ENCODE measurements around the gene NEK5.
A peak's percentile ranks its signal among the peaks of the same experiment; 100 is the strongest.

NEK5 gene

GRCh38 chr13:52162279-52163101 lies 33.6 kb upstream of the NEK5 start:
- Histone ChIP-seq H3K36me3 (ENCODE audit: control insufficient read depth in 1 of 2, insufficient read depth in 2 of 2, low read length in 2 of 2) (peaks cover 0 to 2% of the 10 kb centered on the region in 2 donors), H3K4me3 (ENCODE audit: low read depth in 1 of 2, low read length in 2 of 2) (no peak overlapping the region), H3K9ac (ENCODE audit: low read depth in 1 of 2, low read length in 2 of 2) (peak overlapping the region in 1 of 2 donors; percentile 10), H3K27me3 (ENCODE audit: control insufficient read depth in 1 of 2, insufficient read depth in 2 of 2, low read length in 2 of 2) (no peaks in the 10 kb centered on the region), H3K9me3 (ENCODE audit: control insufficient read depth in 1 of 2, low read length in 2 of 2) (no peaks in the 10 kb centered on the region), H3K4me1 (ENCODE audit: control insufficient read depth in 1 of 2, insufficient read depth in 2 of 2, low read length in 2 of 2) (peaks cover 40% of the 10 kb centered on the region in 2 donors), H3K27ac (ENCODE audit: low read depth, low read length) (no peak overlapping the region)

- Histone ChIP-seq H3K27me3 (ENCODE audit: control insufficient read depth in 1 of 2, insufficient read depth in 2 of 2, low read length in 2 of 2) (no peaks in the 10 kb centered on the region), H3K36me3 (ENCODE audit: control insufficient read depth in 1 of 2, insufficient read depth in 2 of 2, low read length in 2 of 2) (no peaks in the 10 kb centered on the region), H3K4me1 (ENCODE audit: control insufficient read depth in 1 of 2, insufficient read depth in 2 of 2, low read length in 2 of 2) (peaks cover 40 to 48% of the 10 kb centered on the region in 2 donors), H3K9me3 (ENCODE audit: control insufficient read depth in 1 of 2, low read length in 2 of 2) (no peaks in the 10 kb centered on the region), H3K4me3 (ENCODE audit: low read depth in 1 of 2, low read length in 2 of 2) (no peak overlapping the region), H3K9ac (ENCODE audit: low read depth in 1 of 2, low read length in 2 of 2) (no peak overlapping the region), H3K27ac (ENCODE audit: low read depth, low read length) (no peak overlapping the region)
Measured at GRCh38 chr13:52161181-52161646, 32.3 kb upstream of the NEK5 start.

- Histone ChIP-seq H3K27me3 (ENCODE audit: control insufficient read depth in 1 of 2, insufficient read depth in 2 of 2, low read length in 2 of 2) (no peaks in the 10 kb centered on the region), H3K4me3 (ENCODE audit: low read depth in 1 of 2, low read length in 2 of 2) (no peak overlapping the region), H3K9me3 (ENCODE audit: control insufficient read depth in 1 of 2, low read length in 2 of 2) (no peaks in the 10 kb centered on the region), H3K9ac (ENCODE audit: low read depth in 1 of 2, low read length in 2 of 2) (no peak overlapping the region), H3K4me1 (ENCODE audit: control insufficient read depth in 1 of 2, insufficient read depth in 2 of 2, low read length in 2 of 2) (peaks cover 45 to 48% of the 10 kb centered on the region in 2 donors), H3K27ac (ENCODE audit: low read depth, low read length) (no peak overlapping the region), H3K36me3 (ENCODE audit: control insufficient read depth in 1 of 2, insufficient read depth in 2 of 2, low read length in 2 of 2) (no peaks in the 10 kb centered on the region)
Measured at GRCh38 chr13:52160506-52160905, 31.6 kb upstream of the NEK5 start.

- no peak overlapping the region for H3K27ac ChIP-seq (ENCODE audit: low read depth, low read length)
- no peaks in the 10 kb centered on the region for H3K36me3 ChIP-seq (ENCODE audit: control insufficient read depth in 1 of 2, insufficient read depth in 2 of 2, low read length in 2 of 2)
- peak overlapping the region; percentile 76 to 79 for H3K4me3 ChIP-seq (ENCODE audit: low read depth in 1 of 2, low read length in 2 of 2)
- peak overlapping the region; percentile 79 to 85 for H3K9ac ChIP-seq (ENCODE audit: low read depth in 1 of 2, low read length in 2 of 2)
- H3K9me3 ChIP-seq (ENCODE audit: control insufficient read depth in 1 of 2, low read length in 2 of 2) = no peaks in the 10 kb centered on the region
- H3K27me3 ChIP-seq (ENCODE audit: control insufficient read depth in 1 of 2, insufficient read depth in 2 of 2, low read length in 2 of 2) = no peaks in the 10 kb centered on the region
- peaks cover 45 to 53% of the 10 kb centered on the region in 2 donors for H3K4me1 ChIP-seq (ENCODE audit: control insufficient read depth in 1 of 2, insufficient read depth in 2 of 2, low read length in 2 of 2)
Measured at GRCh38 chr13:52160053-52160452, 31.2 kb upstream of the NEK5 start.

- peak within 1 kb of the TSS; percentile 85 for H3K27ac ChIP-seq (ENCODE audit: low read depth, low read length)
- H3K36me3 ChIP-seq (ENCODE audit: control insufficient read depth in 1 of 2, insufficient read depth in 2 of 2, low read length in 2 of 2) = no peaks in the 10 kb centered on the region
- no peaks in the 10 kb centered on the region for H3K9me3 ChIP-seq (ENCODE audit: control insufficient read depth in 1 of 2, low read length in 2 of 2)
Measured at GRCh38 chr13:52159159-52159982, 30.5 kb upstream of the NEK5 start, which contains the start of gene NEK3. Gene NEK3, minus strand, starts transcription at chr13:52159597. Its CDS starts 3,406 bp downstream, at chr13:52156191.

GRCh38 chr13:52158629-52159158 lies 29.8 kb upstream of the NEK5 start:
- no peaks in the 10 kb centered on the region for H3K27me3 ChIP-seq (ENCODE audit: control insufficient read depth in 1 of 2, insufficient read depth in 2 of 2, low read length in 2 of 2)
- H3K36me3 ChIP-seq (ENCODE audit: control insufficient read depth in 1 of 2, insufficient read depth in 2 of 2, low read length in 2 of 2) = no peaks in the 10 kb centered on the region
- peak overlapping the region; percentile 76 to 79 for H3K4me3 ChIP-seq (ENCODE audit: low read depth in 1 of 2, low read length in 2 of 2)
- no peaks in the 10 kb centered on the region for H3K9me3 ChIP-seq (ENCODE audit: control insufficient read depth in 1 of 2, low read length in 2 of 2)
- peaks cover 45 to 55% of the 10 kb centered on the region in 2 donors for H3K4me1 ChIP-seq (ENCODE audit: control insufficient read depth in 1 of 2, insufficient read depth in 2 of 2, low read length in 2 of 2)
- peak overlapping the region; percentile 79 to 85 for H3K9ac ChIP-seq (ENCODE audit: low read depth in 1 of 2, low read length in 2 of 2)
- H3K27ac ChIP-seq (ENCODE audit: low read depth, low read length) = peak overlapping the region; percentile 85

More at GRCh38 chr13:52159159-52159982, 30.5 kb upstream of the NEK5 start, which contains the start of gene NEK3:
- Histone ChIP-seq H3K4me1 (ENCODE audit: control insufficient read depth in 1 of 2, insufficient read depth in 2 of 2, low read length in 2 of 2) (peaks cover 45 to 55% of the 10 kb centered on the region in 2 donors), H3K27me3 (ENCODE audit: control insufficient read depth in 1 of 2, insufficient read depth in 2 of 2, low read length in 2 of 2) (no peaks in the 10 kb centered on the region), H3K4me3 (ENCODE audit: low read depth in 1 of 2, low read length in 2 of 2) (peak within 1 kb of the TSS; percentile 76 to 79), H3K9ac (ENCODE audit: low read depth in 1 of 2, low read length in 2 of 2) (peak within 1 kb of the TSS; percentile 79 to 85)

GRCh38 chr13:52156724-52157261 lies 27.9 kb upstream of the NEK5 start:
- H3K27ac ChIP-seq (ENCODE audit: low read depth, low read length) = no peak overlapping the region
- no peak overlapping the region for H3K9ac ChIP-seq (ENCODE audit: low read depth in 1 of 2, low read length in 2 of 2)
- H3K9me3 ChIP-seq (ENCODE audit: control insufficient read depth in 1 of 2, low read length in 2 of 2) = no peaks in the 10 kb centered on the region
- H3K4me1 ChIP-seq (ENCODE audit: control insufficient read depth in 1 of 2, insufficient read depth in 2 of 2, low read length in 2 of 2) = peaks cover 31 to 45% of the 10 kb centered on the region in 2 donors
- peaks cover 1 to 3% of the 10 kb centered on the region in 2 donors for H3K36me3 ChIP-seq (ENCODE audit: control insufficient read depth in 1 of 2, insufficient read depth in 2 of 2, low read length in 2 of 2)
- no peak overlapping the region for H3K4me3 ChIP-seq (ENCODE audit: low read depth in 1 of 2, low read length in 2 of 2)
- no peaks in the 10 kb centered on the region for H3K27me3 ChIP-seq (ENCODE audit: control insufficient read depth in 1 of 2, insufficient read depth in 2 of 2, low read length in 2 of 2)

- no peaks in the 10 kb centered on the region for H3K9me3 ChIP-seq (ENCODE audit: control insufficient read depth in 1 of 2, low read length in 2 of 2)
- H3K27me3 ChIP-seq (ENCODE audit: control insufficient read depth in 1 of 2, insufficient read depth in 2 of 2, low read length in 2 of 2) = no peaks in the 10 kb centered on the region
- H3K9ac ChIP-seq (ENCODE audit: low read depth in 1 of 2, low read length in 2 of 2) = no peak overlapping the region
- no peak overlapping the region for H3K27ac ChIP-seq (ENCODE audit: low read depth, low read length)
- H3K4me1 ChIP-seq (ENCODE audit: control insufficient read depth in 1 of 2, insufficient read depth in 2 of 2, low read length in 2 of 2) = peaks cover 17 to 33% of the 10 kb centered on the region in 2 donors
- H3K4me3 ChIP-seq (ENCODE audit: low read depth in 1 of 2, low read length in 2 of 2) = no peak overlapping the region
- H3K36me3 ChIP-seq (ENCODE audit: control insufficient read depth in 1 of 2, insufficient read depth in 2 of 2, low read length in 2 of 2) = peaks cover 14 to 15% of the 10 kb centered on the region in 2 donors
Measured at GRCh38 chr13:52155177-52155576, 26.3 kb upstream of the NEK5 start.

GRCh38 chr13:52147225-52147624 lies 18.4 kb upstream of the NEK5 start:
- H3K36me3 ChIP-seq (ENCODE audit: control insufficient read depth in 1 of 2, insufficient read depth in 2 of 2, low read length in 2 of 2) = peaks cover 21 to 33% of the 10 kb centered on the region in 2 donors
- no peak overlapping the region for H3K4me3 ChIP-seq (ENCODE audit: low read depth in 1 of 2, low read length in 2 of 2)

More at GRCh38 chr13:52147225-52147624, 18.4 kb upstream of the NEK5 start:
- Histone ChIP-seq H3K9me3 (ENCODE audit: control insufficient read depth in 1 of 2, low read length in 2 of 2) (no peaks in the 10 kb centered on the region), H3K27ac (ENCODE audit: low read depth, low read length) (no peak overlapping the region), H3K9ac (ENCODE audit: low read depth in 1 of 2, low read length in 2 of 2) (no peak overlapping the region), H3K27me3 (ENCODE audit: control insufficient read depth in 1 of 2, insufficient read depth in 2 of 2, low read length in 2 of 2) (no peaks in the 10 kb centered on the region), H3K4me1 (ENCODE audit: control insufficient read depth in 1 of 2, insufficient read depth in 2 of 2, low read length in 2 of 2) (no peaks in the 10 kb centered on the region)
